HG02885 (cell line): ENCODE data around the gene RASL10B.
"Not testable (repeated sequence)": the region's sequence is repeated elsewhere in the genome, so short reads cannot be mapped to it uniquely, and the experiment has no call there.

Experiments
- ATAC-seq: cut with Tn5 transposase; IDR thresholded peaks from one replicate; pipeline ENCODE4 v1.9.1; 2021; ENCODE audit warnings: mild to moderate bottlenecking; ENCODE audit not compliant: unreplicated experiment, poor library complexity

The RASL10B gene, protein sequence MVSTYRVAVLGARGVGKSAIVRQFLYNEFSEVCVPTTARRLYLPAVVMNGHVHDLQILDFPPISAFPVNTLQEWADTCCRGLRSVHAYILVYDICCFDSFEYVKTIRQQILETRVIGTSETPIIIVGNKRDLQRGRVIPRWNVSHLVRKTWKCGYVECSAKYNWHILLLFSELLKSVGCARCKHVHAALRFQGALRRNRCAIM

DNA sequence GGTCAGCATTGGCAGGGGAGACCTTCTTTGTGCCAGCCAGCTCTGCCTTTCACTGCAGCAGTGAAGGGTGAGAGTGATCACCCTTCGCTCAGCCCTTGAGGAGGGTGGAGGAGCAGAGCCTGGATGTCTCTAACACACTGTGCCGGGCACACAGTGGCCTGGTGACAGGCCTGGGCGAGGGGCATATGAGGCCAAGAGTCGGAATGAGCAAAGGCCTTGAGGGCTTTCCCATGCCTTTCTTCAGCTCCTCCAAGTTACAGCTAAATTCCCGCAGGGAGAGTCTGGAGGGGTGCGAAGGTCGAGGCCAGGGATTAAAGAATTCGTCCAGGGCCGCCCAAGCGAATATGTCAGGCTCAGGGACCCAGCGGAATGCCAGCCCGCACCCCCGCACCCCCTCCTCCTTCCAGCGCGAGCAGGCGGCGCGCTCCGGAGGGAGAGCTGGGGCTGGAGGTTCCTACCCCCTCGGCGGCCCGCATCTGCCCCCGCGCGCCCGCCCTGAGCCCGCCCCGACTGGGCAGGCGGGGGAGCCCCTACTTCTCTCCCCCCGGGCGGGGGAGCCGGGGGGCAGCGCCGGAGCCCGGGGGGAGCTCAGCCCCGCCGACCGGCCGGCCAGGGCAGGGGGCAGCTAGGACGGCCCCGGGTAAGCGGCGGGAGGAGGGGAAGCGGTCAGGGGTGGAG, at the start of gene RASL10B:
RASL10B (plus strand) TSS at position 401 of the 678 bp plus-strand sequence. CDS start 3,546 bp downstream, outside the sequence.
- ATAC-seq = no peak

DNA sequence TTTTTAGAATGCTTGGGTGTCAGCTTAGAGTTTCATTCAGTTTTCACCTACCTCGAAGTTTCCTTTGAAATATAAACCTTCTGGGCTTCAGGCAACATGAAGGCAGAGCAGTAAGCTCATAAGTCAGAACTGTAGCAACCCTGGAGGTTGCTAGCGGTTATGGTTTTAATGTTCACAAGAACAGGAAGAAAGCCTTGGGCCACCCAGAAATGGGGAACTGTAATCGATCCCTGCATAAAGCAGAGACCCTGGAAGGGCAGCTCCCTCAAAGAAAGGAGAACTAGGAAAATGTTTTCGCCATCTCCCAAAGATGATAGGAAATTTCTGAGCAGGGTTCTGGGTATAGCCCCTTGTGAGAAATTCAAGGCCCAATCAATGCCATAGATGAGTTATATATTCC, 47.8 kb upstream of the RASL10B start:
- no peak for ATAC-seq

DNA sequence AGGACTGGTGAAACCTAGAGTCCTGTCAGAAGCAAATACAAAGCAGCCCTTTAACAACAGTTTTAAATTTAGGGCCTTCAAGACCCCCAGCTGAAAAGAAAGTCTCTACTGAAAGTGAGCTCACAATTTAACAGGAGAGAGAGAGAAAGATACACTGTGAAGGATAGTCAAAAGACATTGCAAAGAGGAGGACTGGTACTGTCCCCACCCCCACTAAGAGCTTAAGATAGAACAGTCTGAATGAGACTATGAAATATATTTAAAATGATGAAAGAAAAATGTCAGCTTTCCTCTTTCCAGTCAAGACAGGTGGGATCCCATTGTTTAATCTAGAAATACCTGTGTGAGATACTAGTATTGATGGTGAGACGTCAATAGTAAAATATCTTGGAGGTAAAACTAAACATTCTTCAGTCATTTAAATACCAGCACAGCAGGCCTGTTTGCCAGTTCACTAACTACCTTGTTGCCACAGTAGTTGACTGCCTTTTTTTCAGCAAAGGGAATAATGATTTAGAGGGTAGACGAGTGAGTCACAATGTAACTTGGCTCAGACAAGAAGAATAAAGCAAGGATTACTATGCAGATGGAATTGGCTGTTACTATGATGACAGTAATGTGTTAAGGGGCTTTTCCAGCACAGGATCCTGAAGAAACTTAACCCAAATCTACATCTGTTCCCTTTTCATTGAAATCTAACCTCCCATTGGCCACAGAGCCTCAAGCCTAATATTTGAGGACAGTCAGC, 47.2 kb upstream of the RASL10B start:
- no peak for ATAC-seq

DNA sequence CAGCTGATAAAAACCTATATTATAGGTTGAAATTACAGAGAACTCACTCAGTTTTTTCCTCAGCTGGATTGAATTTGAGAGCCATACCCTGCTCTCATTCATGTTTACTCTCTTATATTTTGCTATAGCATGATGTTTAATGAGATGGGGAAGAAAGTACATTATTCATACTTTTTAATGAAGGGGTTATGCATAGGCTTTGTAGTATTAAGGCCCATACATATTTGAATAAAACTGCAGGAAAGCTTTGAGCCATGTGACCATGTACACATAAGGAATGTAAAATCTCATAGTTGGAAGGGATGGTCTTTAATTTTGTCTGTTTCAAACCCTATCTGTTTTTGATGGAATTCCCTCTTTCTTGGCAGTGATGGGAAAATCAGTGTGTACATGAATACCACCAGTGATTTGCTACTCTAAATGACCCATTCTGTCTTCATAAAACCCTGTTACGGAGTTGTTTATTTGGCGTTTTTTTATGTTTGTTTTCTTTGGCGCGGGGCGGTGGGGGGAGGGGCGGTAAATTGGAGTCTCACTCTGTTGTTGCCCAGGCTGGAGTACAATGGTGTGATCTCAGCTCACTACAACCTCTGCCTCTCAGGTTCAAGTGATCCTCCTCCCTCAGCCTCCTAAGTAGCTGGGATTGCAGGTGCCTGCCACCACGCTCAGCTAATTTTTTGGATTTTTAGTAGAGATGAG, 38.8 kb upstream of the RASL10B start:
- ATAC-seq = no peak

DNA sequence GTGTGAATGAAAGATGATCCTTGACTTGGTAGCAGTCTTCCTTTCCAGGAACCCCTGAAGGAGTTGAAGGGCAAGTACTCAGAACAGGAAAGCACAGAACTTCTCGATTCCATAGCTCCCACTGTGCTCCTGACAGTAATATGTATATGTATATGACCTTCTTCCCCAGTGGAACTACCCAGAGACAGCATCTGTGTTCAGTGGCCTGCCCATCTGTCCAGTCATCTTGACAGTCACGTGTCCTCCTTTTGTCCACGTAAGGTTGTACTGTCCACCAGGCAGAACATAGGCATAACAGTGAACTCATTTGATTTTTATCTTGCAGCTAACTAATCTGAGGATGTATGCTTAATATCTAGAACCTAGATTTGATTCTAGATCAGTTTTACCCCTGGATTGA, 37.8 kb upstream of the RASL10B start:
- ATAC-seq = no peak

DNA sequence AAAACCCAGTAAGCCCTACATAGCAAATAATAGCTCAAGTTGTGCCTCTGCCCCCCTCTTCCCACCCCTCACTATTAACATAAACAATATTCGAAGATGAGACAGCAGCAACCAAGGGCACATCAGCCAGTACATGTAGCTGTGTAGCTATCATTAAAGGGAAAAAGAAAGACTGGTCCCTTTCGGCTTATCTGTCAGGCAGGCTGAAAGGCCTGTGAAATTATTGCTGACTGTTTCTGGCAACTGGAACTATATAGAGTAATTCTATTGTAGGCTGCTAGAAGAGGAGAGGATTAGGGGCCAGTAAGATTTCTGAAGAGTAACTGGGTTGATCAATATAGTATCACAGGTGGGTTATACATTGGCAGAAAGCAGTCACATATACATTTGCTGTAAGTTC, 36.5 kb upstream of the RASL10B start:
- no peak for ATAC-seq

DNA sequence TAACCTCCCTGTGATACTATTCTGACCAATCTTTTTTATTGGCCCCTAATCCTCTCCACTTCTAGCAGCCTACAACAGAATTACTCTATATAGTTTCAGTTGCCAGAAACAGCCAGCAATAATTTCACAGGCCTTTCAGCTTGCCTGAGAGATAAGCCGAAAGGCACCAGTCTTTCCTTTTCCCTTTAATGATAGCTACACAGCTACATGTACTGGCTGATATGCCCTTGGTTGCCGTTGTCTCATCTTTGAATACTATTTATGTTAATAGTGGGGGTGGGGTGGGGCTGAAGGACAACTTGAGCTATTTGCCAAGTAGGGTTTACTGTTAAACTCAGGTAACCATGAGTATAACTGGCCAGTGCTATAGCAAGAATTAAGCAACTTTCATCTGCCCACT, 35.8 kb upstream of the RASL10B start:
- ATAC-seq = no peak

DNA sequence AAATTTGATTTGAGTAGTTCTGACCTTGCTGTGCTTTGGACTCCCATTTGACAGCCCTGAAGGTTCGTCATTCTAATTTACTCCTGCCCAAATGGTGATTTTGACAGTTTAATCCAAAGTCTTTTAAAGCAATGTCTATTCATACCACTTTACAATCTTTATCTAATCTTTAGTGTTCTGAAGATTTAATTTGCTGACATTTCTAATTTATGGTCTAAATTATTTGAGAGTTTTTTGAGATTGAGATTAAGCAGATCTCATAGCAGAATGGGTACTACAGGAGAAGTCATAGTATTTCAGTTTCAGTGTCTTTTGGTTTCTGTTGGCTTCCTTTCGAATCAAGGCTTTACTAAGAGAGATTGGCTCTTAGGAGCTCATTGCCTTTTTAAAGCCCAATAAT, 32.6 kb upstream of the RASL10B start:
- no peak for ATAC-seq

DNA sequence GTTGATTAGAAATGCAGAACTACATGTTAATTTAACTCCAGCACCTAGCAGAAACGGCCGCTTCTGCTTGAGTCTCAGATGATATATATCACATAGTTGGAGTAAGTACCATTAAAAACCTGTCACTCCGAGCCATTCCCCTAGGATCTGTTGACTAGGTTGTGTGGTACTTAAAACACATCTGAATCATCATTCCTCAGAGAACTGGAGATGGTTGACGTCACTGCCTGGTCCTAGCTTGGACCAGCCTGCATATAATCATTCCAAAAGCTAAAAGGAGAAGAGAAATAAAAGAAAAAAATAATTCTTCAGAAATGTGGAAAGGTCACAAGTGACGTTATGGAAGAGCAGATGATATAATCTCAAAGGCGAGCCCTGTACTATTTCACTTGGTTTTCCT, 31.3 kb upstream of the RASL10B start:
- ATAC-seq = no peak

DNA sequence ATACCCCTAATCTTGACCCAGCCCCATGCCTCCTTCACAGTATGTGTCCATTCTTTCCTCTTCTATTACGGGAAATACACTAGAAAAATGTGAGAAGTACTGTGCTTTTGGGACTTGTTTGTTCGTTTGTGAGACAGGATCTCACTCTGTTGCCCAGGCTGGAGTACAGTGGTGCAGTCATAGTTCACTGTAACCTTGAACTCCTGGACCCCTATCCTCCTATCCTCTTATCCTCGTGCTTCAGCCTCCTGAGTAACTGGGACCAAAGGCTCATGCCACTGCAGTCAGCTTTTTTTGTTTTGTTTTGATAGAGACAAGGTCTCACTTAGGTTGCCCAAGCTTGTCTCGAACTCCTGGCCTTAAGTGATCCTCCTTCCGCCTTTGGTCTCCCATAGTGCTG, 29.9 kb upstream of the RASL10B start:
- ATAC-seq = no peak

DNA sequence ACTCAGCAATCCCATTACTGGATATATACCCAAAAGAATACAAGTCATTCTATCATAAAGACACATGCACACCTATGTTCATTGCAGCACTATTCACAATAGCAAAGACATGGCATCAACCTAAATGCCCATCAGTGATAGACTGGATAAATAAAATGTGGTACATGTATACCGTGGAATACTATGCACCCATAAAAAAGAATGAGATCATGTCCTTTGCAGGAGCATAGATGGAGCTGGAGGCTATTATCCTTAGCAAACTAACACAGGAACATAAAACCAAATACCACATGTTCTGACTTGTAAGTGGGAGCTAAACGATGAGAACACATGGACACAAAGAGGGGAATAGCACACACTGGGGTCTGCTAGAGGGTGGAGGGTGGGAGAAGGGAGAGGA, 28.1 kb upstream of the RASL10B start:
- ATAC-seq = not testable (repeated sequence)

DNA sequence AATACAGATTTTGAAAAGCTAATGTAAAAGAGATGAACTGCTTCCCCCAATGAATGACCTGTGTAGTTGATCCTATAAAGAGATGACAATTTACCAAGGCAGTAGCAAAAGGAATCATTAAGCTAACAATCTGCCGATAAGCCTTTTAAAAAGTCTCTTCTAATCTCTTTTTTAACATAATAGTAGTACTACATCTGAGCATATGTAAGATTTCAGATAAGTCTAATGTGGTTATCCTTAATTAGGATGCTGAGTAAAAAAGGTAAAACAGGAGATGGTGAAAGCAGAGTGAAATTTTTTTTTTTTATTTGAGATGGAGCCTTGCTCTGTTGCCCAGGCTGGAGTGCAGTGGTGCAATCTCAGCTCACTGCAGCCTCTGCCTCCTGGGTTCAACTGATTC, 26.2 kb upstream of the RASL10B start:
- no peak for ATAC-seq

DNA sequence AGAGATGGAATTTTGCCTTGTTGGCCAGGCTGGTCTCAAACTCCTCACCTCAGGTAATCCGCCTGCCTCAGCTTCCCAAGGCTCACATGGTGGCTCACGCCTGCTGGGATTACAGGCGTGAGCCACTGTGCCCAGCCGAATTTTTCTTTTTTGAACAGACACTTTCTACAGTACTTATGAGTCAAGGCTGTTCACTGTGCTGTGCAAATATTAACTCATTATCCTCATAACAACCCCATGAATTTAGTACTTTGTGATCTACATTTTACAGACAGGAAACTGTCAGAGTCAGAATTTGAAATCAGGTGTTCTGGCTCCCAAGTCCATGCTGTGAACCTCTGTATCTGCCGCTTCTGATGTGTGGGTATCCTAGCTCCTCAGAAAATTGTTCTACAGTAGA, 25.7 kb upstream of the RASL10B start:
- no peak for ATAC-seq

DNA sequence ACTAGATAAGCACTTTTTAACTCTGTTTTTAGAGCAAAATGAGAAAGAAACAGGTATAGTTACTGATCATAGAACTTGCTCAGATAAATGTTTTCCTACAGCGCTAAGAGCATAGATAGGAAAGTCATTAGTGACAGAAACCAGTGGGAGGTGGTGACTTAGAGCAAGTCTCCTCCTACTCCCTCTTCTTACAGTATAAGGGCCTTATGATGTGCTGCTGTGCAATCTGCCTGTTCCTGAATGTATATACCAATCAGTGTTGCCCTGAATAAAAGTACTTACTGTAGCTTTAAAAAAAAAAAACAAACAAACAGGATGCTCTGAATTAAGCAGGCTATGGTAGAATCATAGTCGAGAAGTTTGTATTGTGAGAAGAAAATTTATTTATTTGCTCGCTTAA, 23.3 kb upstream of the RASL10B start:
- no peak for ATAC-seq

DNA sequence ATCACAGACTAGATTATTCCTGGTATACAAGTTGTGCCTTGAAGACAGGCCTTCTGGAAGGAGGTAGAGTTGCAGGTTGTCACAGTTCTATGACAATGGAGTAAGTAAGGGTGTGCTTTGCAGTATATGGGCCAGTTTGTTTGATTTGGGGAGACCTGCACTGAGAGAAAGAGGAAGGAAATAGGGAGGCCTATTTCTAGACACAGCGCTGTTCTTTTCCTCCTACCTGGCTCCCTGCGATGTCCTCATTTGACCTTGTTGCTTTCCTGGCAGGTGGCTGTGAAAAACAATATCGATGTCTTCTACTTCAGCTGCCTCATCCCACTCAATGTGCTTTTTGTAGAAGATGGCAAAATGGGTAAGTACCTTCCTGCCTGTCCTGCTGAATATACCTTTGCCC, 22.5 kb upstream of the RASL10B start:
- no peak for ATAC-seq

DNA sequence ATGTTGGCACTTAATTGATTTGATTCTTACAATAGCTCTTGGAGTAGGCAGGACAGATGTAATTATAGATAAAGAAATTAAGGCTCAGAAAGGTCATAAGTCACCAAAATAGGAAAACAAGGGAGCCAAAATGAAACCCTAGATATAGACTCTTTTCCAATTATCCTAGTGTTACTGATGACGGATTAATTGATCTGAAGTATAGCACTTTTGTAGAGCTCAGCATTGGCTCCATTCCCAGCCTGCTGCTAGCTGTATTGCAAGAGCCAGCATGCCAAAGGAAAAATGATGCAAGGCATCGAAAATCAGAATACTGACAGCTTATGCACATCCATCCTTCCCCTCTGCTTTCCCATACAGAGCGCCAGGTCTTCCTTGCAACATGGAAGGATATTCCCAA, 21.6 kb upstream of the RASL10B start:
- no peak for ATAC-seq

DNA sequence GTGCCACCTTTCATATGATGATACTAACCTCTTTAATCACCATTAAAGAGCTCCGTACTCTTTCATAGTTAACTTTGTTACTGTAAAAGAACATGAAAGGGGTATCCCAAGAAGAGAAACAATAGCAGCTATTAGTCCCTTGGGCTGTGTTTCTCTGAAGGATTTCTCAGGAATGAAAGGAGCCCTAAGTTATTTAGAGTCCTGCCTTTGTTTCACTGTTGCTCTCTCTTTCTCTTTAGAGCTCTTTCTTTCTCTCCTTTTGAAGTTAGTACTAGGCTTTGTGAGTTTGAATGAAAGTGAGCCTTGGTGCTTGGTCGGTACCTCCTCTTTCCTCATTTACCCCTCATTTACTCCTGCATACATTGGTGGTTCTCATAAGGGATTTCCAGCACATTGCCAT, 20.5 kb upstream of the RASL10B start:
- ATAC-seq = no peak

DNA sequence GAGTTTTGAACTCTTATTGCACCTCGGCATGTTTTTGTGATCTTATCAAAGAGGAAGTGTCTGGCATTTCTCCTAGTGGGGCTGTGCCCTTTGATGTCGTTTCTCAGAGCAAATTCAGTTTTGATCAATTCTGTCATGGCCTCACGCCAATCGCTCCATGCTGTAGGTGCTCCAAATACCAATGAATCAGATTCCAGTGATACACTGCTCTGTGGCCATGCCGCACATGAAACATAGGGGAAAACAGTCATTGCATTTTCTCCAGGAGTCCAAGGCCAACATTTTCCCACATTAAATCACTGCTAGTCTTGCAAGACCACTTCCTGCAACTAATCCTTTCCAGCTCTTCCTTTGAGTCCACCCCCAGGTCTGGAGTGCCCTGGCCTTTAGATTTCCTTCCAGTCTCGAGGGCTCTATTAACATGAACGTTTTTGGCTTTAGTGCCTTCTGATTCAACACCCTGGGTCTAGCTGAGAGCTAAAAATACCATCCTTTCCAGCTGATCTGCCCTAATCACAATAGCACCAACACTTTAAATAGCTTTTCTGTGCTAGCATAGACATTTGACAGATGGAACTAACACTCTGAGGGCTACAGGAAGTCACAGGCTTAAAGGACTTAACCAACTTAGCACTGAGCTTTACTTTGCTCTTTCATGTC, 18.2 kb upstream of the RASL10B start:
- ATAC-seq = no peak

DNA sequence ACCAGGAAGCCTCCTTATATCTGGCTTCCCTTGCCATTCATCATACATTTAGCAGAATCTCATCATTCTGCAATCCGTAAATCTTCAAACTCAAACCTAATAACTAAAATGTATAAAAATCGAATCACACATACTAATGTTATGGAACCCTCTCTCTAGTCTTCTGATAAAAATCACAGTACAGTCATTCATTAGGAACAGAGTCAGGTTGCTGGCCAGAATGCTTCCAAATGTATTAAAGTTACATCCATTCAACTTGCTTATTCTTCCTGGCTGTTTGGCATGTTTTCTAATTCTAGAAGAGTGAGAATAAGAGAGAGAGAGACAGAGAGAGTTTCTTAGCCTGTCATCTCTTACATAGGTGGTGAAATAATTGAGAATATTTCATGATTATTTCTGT, 16.5 kb upstream of the RASL10B start:
- ATAC-seq = no peak

DNA sequence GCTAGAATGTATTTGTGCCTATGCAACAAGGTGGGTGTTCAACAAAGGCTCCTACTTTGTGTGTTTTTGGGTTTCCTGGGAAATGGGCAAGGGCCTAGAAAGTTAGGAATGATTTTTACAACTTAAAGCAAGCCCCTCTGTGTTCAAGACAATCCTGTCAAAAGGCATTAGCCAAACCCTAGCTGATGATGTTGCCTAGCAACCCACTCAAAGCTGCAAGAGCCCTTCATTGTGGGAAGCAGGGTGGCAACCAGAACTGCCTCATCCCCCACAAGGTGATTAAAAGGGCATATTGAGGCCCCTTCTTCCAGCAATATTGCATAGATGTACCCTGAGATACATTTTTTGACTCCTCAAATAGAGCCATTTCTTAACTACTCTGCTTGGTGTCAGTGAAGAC, 16.0 kb upstream of the RASL10B start:
- ATAC-seq = no peak

DNA sequence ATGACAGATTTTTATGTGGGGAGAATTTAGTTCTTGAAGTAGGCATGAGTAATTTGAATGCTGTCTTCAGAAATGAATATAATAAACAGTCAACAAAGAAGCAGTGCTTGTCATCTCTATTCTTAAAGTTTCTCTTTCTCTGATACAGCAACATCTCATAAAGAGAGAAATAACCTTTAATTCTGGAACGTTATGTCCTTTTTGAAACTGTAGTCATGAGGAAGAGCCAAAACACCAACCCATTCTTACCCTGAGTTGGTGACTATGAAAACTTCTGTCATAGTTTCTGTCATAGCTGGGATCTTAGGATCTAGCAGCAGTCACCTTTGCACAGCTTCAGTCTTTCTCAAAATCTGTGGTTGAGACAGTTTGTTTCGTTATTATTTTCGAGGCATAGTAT, 15.3 kb upstream of the RASL10B start:
- no peak for ATAC-seq
